Myometrial cell (primary cell): ENCODE measurements around the gene NASP. TPM values are rescaled to one million over a fixed set of nuclear protein-coding genes. Genes with fewer than 3 reads are reported as not detected.

Experiments used
- total RNA-seq: library from RNA; depleted of rRNA; stranded (reverse); fragments of >200 nt; gene quantifications from 2 replicates; pipeline ENCODE4 v1.2.3, GENCODE V29; 2015

Gene NASP, protein sequence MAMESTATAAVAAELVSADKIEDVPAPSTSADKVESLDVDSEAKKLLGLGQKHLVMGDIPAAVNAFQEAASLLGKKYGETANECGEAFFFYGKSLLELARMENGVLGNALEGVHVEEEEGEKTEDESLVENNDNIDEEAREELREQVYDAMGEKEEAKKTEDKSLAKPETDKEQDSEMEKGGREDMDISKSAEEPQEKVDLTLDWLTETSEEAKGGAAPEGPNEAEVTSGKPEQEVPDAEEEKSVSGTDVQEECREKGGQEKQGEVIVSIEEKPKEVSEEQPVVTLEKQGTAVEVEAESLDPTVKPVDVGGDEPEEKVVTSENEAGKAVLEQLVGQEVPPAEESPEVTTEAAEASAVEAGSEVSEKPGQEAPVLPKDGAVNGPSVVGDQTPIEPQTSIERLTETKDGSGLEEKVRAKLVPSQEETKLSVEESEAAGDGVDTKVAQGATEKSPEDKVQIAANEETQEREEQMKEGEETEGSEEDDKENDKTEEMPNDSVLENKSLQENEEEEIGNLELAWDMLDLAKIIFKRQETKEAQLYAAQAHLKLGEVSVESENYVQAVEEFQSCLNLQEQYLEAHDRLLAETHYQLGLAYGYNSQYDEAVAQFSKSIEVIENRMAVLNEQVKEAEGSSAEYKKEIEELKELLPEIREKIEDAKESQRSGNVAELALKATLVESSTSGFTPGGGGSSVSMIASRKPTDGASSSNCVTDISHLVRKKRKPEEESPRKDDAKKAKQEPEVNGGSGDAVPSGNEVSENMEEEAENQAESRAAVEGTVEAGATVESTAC
- 34.3 and 54.8 TPM in 2 replicates for total RNA-seq

GRCh38 chr1:45583666-45584350 is at the start of gene NASP:
Gene NASP, plus strand, starts transcription at chr1:45584041. Its CDS starts 106 bp downstream, at chr1:45584147.

DNA sequence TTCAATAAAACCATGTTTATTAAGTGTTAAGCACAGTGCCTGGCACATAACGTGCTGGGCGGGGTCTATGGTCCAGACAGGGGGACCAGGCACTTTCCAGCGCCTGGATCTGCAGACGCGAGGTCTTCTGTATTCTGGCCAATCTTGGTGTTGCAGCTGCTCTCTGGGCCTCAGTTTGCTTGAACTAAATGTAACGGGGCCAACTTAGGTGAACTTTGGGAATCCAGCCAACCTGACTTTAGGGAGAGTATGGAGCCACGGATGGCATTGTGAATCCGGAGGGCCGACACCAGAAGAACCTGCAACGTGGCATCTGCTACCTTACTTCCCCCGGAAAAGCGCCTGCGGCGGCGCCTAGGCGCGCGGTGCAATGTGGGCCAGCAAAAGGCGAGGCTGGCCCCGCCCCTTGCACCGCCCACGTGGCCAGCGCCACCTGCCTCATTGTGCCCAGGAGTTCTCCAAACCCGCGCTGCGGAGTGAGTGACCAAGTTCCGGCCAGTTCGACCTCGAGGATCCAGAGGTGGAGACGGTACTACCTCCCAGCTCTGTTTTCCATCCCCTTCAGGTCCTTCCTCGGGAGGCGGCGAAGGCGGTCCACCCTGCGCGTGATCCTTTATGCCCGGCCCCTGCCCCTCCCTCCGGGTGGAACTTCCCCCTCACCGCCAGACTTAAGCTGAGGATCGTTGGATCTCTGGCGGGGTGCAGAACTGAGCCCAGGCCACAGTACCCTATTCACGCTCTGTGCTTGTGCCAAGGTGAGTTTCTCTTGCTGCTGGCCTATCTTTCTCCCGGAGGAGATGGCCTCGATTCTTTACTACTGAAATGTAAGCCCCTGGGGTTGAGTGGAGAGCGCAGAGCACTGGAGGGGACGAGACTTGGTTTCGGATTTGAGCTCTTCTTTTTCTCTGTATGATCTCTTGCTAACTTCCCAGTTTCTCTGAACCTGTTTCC is 33.2 kb upstream of the NASP start, which contains the start of gene AKR1A1:
Gene AKR1A1, plus strand, starts transcription at position 426 of the 951 bp plus-strand sequence. CDS start 10,969 bp downstream, outside the sequence.

GRCh38 chr1:45623972-45624371 is 40.1 kb downstream of the NASP start, which contains the start of gene CCDC17:
Gene CCDC17, minus strand, starts transcription at chr1:45624054. Its CDS starts 145 bp downstream, at chr1:45623909.

Other genes starting within 250 kb of the NASP start
- gene TOE1, start 243.9 kb upstream of the NASP start, total RNA-seq, result 7.6 and 14.4 TPM in 2 replicates
- gene MUTYH, start 243.6 kb upstream of the NASP start, total RNA-seq, result 16.7 and 25.9 TPM in 2 replicates
- gene TESK2, start 92.9 kb upstream of the NASP start, total RNA-seq, result 0.53 and 2.0 TPM in 2 replicates
- 3.5 and 5.8 TPM in 2 replicates for gene CCDC163, start 84.0 kb upstream of the NASP start, total RNA-seq
- 4.0 and 11.3 TPM in 2 replicates for gene MMACHC, start 83.7 kb upstream of the NASP start, total RNA-seq
- gene PRDX1, start 62.2 kb upstream of the NASP start, total RNA-seq, result 677 and 840 TPM in 2 replicates
- 123 and 147 TPM in 2 replicates for gene AKR1A1, start 33.2 kb upstream of the NASP start, total RNA-seq
- under 0.01 and 0.86 TPM in 2 replicates for gene CCDC17, start 40.0 kb downstream of the NASP start, total RNA-seq
- gene GPBP1L1, start 102.5 kb downstream of the NASP start, total RNA-seq, result 77.3 and 125 TPM in 2 replicates
- gene TMEM69, start 104.1 kb downstream of the NASP start, total RNA-seq, result 21.9 and 32.1 TPM in 2 replicates
- 9.5 and 14.2 TPM in 2 replicates for gene IPP, start 166.6 kb downstream of the NASP start, total RNA-seq
- 23.2 and 27.4 TPM in 2 replicates for gene MAST2, start 219.6 kb downstream of the NASP start, total RNA-seq